GM19397 (cell line): ENCODE data around the gene MRTFA.

Experiments
- ATAC-seq: cut with Tn5 transposase; IDR thresholded peaks from one replicate; pipeline ENCODE4 v1.9.1; 2021; ENCODE audit warnings: mild to moderate bottlenecking, moderate library complexity; ENCODE audit not compliant: unreplicated experiment

The MRTFA gene

GRCh38 chr22:40367342-40367741, 269.2 kb downstream of the MRTFA start:
- no peak for ATAC-seq

DNA sequence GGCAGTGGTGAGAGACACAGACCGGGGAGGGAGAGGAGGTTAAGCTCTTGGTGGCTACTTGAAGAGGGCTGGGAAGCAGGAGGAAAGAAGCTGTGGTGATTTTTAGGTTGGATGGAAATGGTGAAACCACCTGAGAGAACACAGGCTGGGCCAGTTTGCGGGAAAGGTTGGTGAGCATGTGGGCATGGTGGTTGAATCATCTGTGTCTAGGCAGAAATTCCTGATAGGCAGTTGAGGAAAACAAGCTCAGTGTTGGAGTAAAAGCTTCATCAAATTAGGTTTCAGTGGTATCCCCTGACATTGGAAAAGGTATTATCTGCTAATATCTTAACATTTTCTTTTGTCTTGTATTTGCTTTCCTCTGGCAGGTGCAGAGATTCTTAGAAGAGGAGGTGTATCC, 270.5 kb downstream of the MRTFA start:
- ATAC-seq: no peak

- ATAC-seq: no peak
Measured at GRCh38 chr22:40364431-40364830, 272.1 kb downstream of the MRTFA start.

GRCh38 chr22:40363059-40363458, 273.5 kb downstream of the MRTFA start:
- ATAC-seq: no peak

GRCh38 chr22:40361100-40361499, 275.4 kb downstream of the MRTFA start:
- ATAC-seq: no peak
